GM19455 (cell line): ENCODE measurements around the gene MPRIP.
"Not testable (repeated sequence)": the region's sequence is repeated elsewhere in the genome, so short reads cannot be mapped to it uniquely, and the experiment has no call there.

Experiments used
- ATAC-seq: cut with Tn5 transposase; IDR thresholded peaks from one replicate; pipeline ENCODE4 v1.9.1; 2021; ENCODE audit not compliant: unreplicated experiment

The MPRIP gene

GRCh38 chr17:17011043-17011907 is 31.0 kb upstream of the MPRIP start:
- ATAC-seq, result not testable (repeated sequence)

- ATAC-seq, result not testable (repeated sequence)
Observed at GRCh38 chr17:17013828-17014747, 28.2 kb upstream of the MPRIP start.

GRCh38 chr17:17014748-17015124 is 27.5 kb upstream of the MPRIP start:
- not testable (repeated sequence) for ATAC-seq

GRCh38 chr17:17015230-17015629 is 27.0 kb upstream of the MPRIP start:
- ATAC-seq, result no peak

- not testable (repeated sequence) for ATAC-seq
Observed at GRCh38 chr17:17016199-17017197, 25.8 kb upstream of the MPRIP start.

GRCh38 chr17:17017343-17018014 is 24.8 kb upstream of the MPRIP start:
- no peak for ATAC-seq

- no peak for ATAC-seq
Observed at GRCh38 chr17:17018021-17018441, 24.2 kb upstream of the MPRIP start.

GRCh38 chr17:17018612-17019429 is 23.4 kb upstream of the MPRIP start:
- ATAC-seq, result no peak

GRCh38 chr17:17019430-17019762 is 22.9 kb upstream of the MPRIP start:
- no peak for ATAC-seq

GRCh38 chr17:17019891-17020456 is 22.3 kb upstream of the MPRIP start:
- ATAC-seq, result no peak

GRCh38 chr17:17020821-17021193 is 21.4 kb upstream of the MPRIP start:
- ATAC-seq, result no peak

- no peak for ATAC-seq
Observed at GRCh38 chr17:17021194-17021863, 20.9 kb upstream of the MPRIP start.

- ATAC-seq, result no peak
Observed at GRCh38 chr17:17022011-17022410, 20.2 kb upstream of the MPRIP start.

- no peak for ATAC-seq
Observed at GRCh38 chr17:17022456-17022855, 19.8 kb upstream of the MPRIP start.

- no peak for ATAC-seq
Observed at GRCh38 chr17:17024778-17025300, 17.4 kb upstream of the MPRIP start.

- ATAC-seq, result no peak
Observed at GRCh38 chr17:17025621-17026020, 16.6 kb upstream of the MPRIP start.

- ATAC-seq, result no peak
Observed at GRCh38 chr17:17026163-17026562, 16.1 kb upstream of the MPRIP start.

GRCh38 chr17:17027442-17028058 is 14.7 kb upstream of the MPRIP start:
- ATAC-seq, result no peak
